ACC112 (cell line): ENCODE results near the gene COL28A1.

Source experiments
- H2AFZ ChIP-seq: fragments of 200-600 bp; sonication (generic); one replicate; pipeline ENCODE4 v1.6.0; 2017; ENCODE audit warnings: antibody characterized with exemption, low read length; ENCODE audit not compliant: unreplicated experiment
- H3K27ac ChIP-seq: fragments of 200-600 bp; sonication (generic); 2 replicates; pipeline ENCODE4 v1.5.1; 2014; ENCODE audit warnings: low read depth, mild to moderate bottlenecking, antibody characterized with exemption, low read length, moderate library complexity
- H3K27me3 ChIP-seq: fragments of 200-600 bp; sonication (generic); 2 replicates; pipeline ENCODE4 v1.6.1; 2014; ENCODE audit warnings: mild to moderate bottlenecking, antibody characterized with exemption, low read length, moderate library complexity, mixed read lengths; ENCODE audit not compliant: insufficient read depth
- H3K36me3 ChIP-seq: fragments of 200-600 bp; sonication (generic); 2 replicates; pipeline ENCODE4 v1.6.1; 2016; ENCODE audit warnings: mild to moderate bottlenecking, antibody characterized with exemption, low read length, moderate library complexity, mixed read lengths; ENCODE audit not compliant: insufficient read depth
- H3K4me1 ChIP-seq: fragments of 200-600 bp; sonication (generic); one replicate; pipeline ENCODE4 v1.6.1; 2016; ENCODE audit warnings: low read length, mixed read lengths; ENCODE audit not compliant: insufficient read depth, unreplicated experiment, control insufficient read depth
- H3K4me3 ChIP-seq: fragments of 200-600 bp; sonication (generic); 2 replicates; pipeline ENCODE4 v1.5.1; 2014; ENCODE audit warnings: mild to moderate bottlenecking, low read depth, low read length
- H3K79me2 ChIP-seq: fragments of 200-600 bp; sonication (generic); one replicate; pipeline ENCODE4 v1.6.0; 2016; ENCODE audit warnings: low read length; ENCODE audit not compliant: control insufficient read depth, unreplicated experiment, insufficient read depth

COL28A1 gene

DNA sequence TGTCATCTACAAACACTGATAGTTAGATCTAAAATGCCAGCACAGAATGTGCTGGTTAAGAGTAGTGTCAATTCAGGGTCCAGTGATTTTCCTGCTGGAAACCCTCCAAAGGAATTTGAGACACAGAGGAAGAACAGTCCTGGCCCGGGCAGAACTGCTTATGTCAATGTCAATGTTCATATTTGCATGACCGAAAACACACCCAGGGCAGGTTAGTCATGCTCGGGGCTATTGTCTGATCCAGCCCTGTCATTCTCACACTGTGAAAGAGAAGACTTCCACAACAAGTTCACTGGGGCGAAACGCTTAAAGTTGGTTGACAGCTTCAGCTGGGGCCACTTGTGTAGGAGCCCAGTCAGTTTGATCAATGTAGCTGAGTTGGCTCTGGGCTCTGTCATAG is 214.0 kb downstream of the COL28A1 start:
- no peaks in the 10 kb centered on the region for H3K36me3 ChIP-seq
- no peak overlapping the region for H2AFZ ChIP-seq
- no peaks in the 10 kb centered on the region for H3K4me1 ChIP-seq
- H3K27ac ChIP-seq: no peak overlapping the region
- H3K27me3 ChIP-seq: 0 out of 2 replicates have a peak, but pooled peaks cover 7% of the 10 kb centered on the region
- H3K4me3 ChIP-seq: no peak overlapping the region
- H3K79me2 ChIP-seq: no peaks in the 10 kb centered on the region

- Histone ChIP-seq H2AFZ (no peak overlapping the region), H3K79me2 (no peaks in the 10 kb centered on the region), H3K4me1 (no peaks in the 10 kb centered on the region), H3K36me3 (no peaks in the 10 kb centered on the region), H3K27me3 (peaks cover 4% of the 10 kb centered on the region), H3K27ac (no peak overlapping the region), H3K4me3 (no peak overlapping the region)
Measured at GRCh38 chr7:7318601-7319000, 217.1 kb downstream of the COL28A1 start.

DNA sequence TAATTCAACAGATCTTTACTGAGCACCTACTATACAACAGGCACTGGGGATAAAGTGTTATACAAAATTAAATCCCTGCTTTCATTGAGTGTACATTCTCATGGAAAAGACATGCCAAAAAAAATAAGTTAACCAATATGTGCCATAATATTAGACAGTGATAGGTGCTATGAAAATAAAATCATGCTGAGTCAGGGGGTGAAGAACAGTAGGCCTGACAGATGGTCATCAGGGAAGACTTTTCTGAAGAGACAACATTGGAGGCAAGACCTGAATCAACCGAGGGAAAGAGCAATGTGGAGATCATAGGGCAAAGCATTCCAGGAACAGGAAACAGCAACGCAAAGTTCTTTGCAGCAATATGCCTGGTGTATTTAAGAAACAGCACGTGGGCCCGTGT is 217.8 kb downstream of the COL28A1 start:
- Histone ChIP-seq H3K79me2 (no peaks in the 10 kb centered on the region), H3K36me3 (no peaks in the 10 kb centered on the region), H3K4me3 (no peak overlapping the region), H3K27ac (no peak overlapping the region), H3K4me1 (no peaks in the 10 kb centered on the region), H3K27me3 (peaks cover 4% of the 10 kb centered on the region), H2AFZ (no peak overlapping the region)

- Histone ChIP-seq H3K36me3 (no peaks in the 10 kb centered on the region), H3K27me3 (peaks cover 4% of the 10 kb centered on the region), H3K27ac (no peak overlapping the region), H3K79me2 (no peaks in the 10 kb centered on the region), H3K4me1 (no peaks in the 10 kb centered on the region), H3K4me3 (no peak overlapping the region), H2AFZ (no peak overlapping the region)
Measured at GRCh38 chr7:7315851-7316250, 219.8 kb downstream of the COL28A1 start.

DNA sequence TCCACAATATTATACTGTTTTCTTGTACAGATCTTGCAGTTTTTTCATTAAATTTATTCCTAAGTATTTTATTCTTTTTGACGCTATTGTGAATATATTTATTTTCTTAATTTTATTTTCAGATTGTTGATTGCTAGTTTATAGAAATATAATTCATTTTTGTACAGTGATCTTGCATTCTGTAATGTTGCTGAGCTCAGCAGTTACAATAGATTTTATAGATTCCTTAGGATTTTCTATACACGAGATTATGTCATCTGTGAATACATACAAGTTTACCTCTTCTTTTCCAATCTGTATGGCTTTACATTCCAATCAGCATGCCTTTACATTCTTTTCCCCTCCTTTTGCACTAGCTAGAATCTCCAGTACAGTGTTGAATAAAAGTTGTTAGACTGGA is 223.3 kb downstream of the COL28A1 start:
- Histone ChIP-seq H3K27ac (no peak overlapping the region), H3K4me3 (no peak overlapping the region)

DNA sequence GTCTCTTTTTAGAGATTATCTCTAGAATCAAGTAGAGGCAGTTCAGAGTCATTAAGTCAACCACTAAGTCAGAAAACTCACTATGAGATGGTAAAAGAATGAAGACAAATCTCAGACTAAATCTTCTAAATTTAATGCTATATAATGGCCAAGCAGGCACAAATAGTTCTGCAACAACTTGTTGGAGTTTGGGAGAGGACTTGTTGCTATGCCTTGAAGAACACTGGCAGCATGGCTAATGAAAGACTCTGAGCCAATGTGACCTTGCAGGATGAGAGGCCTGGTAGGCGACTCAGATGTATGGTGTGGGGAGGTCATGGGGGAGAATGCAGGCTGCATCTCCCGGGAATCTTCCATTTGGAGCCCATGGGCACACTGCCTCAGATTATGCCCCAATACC is 224.7 kb downstream of the COL28A1 start:
- H3K27me3 ChIP-seq: peaks cover 7% of the 10 kb centered on the region
- H3K4me3 ChIP-seq: no peak overlapping the region
- H2AFZ ChIP-seq: no peak overlapping the region
- no peaks in the 10 kb centered on the region for H3K36me3 ChIP-seq
- H3K4me1 ChIP-seq: no peaks in the 10 kb centered on the region
- H3K79me2 ChIP-seq: no peaks in the 10 kb centered on the region
- no peak overlapping the region for H3K27ac ChIP-seq

More for the DNA sequence above, 223.3 kb downstream of the COL28A1 start:
- no peaks in the 10 kb centered on the region for H3K4me1 ChIP-seq
- H3K36me3 ChIP-seq: no peaks in the 10 kb centered on the region
- peaks cover 7% of the 10 kb centered on the region for H3K27me3 ChIP-seq
- H3K79me2 ChIP-seq: no peaks in the 10 kb centered on the region
- no peak overlapping the region for H2AFZ ChIP-seq

GRCh38 chr7:7309203-7309602 is 226.5 kb downstream of the COL28A1 start:
- no peak overlapping the region for H3K4me3 ChIP-seq
- no peaks in the 10 kb centered on the region for H3K4me1 ChIP-seq
- H3K79me2 ChIP-seq: no peaks in the 10 kb centered on the region
- H2AFZ ChIP-seq: no peak overlapping the region
- peaks cover 4% of the 10 kb centered on the region; the same call in 1 of the 2 replicates for H3K27me3 ChIP-seq
- H3K36me3 ChIP-seq: no peaks in the 10 kb centered on the region
- no peak overlapping the region for H3K27ac ChIP-seq
